Pancreas (tissue), 10 donors: ENCODE measurements around the gene C6orf52. TPM values are rescaled to one million over a fixed set of nuclear protein-coding genes. Genes with fewer than 3 reads are reported as not detected.
"Not testable (repeated sequence)": the region's sequence is repeated elsewhere in the genome, so short reads cannot be mapped to it uniquely, and the experiment has no call there.

ENCODE experiments used
- ATAC-seq, 4 donors: fragments of 200-7000 bp; cut with Tn5 transposase; one replicate each; pipeline versions ENCODE4 v1.8.0 to v1.9.1; 2020; ENCODE audit warnings: mild to moderate bottlenecking in 4 of 4, moderate library complexity in 4 of 4
- DNase-seq, 6 donors: peaks; one replicate each; pipeline ENCODE4 v3.0.0-alpha.2; 2020
- FAIRE-seq: peaks from 2 replicates; lab custom pipeline; 2012; peaks lifted over from hg19 to GRCh38; lab: Jason Lieb, UNC
- H3K27ac ChIP-seq, 4 donors: fragments of 200-600 bp; sonication (generic); 1 replicate in 3 of 4; 2 replicates in 1 of 4; pipeline versions ENCODE4 v1.5.0 to v1.8.0; 2020
- H3K27me3 ChIP-seq, 4 donors: fragments of 200-600 bp; one replicate each; pipeline ENCODE4 v1.8.0; 2021
- H3K36me3 ChIP-seq, 3 donors: fragments of 200-600 bp; sonication (generic) in 1 of 3; one replicate each; pipeline versions ENCODE4 v1.5.0 to v1.8.0; 2020 to 2021
- H3K4me1 ChIP-seq, 3 donors: fragments of 200-600 bp; one replicate each; pipeline ENCODE4 v1.8.0; 2021
- H3K4me3 ChIP-seq, 4 donors: fragments of 200-600 bp; sonication (generic) in 2 of 4; one replicate each; pipeline versions ENCODE4 v1.5.0 to v1.8.0; 2020 to 2021
- H3K9me3 ChIP-seq, 4 donors: fragments of 200-600 bp; one replicate each; pipeline ENCODE4 v1.8.0; 2021
- WGBS, 2 donors: extraction: QIAGEN DNeasy Blood & Tissue Kit; methylation state at CpG; one replicate each; pipeline ENCODE4 v1.1.7; 2013; 5-methylcytosine and 5-hydroxymethylcytosine counted together
- intact Hi-C, 3 donors: fragments of 100-400 bp; cut with DNase I; formaldehyde crosslinking; loops; one replicate each; pipeline versions ENCODE4 v1.11.1 to v1.14.2; 2022
- polyA plus RNA-seq, 2 donors: library from polyadenylated mRNA; stranded (reverse); fragments of 200-250 nt; gene quantifications; one replicate each; pipeline ENCODE4 v1.2.3, GENCODE V29; 2013
- total RNA-seq, 6 donors: library from RNA; stranded (reverse); fragmentation: NEBNext Ultra II Directional in 4 of 6; extraction: Animal tissue kit (Norgen Biotek cat#: 25700) in 4 of 6; gene quantifications; one replicate each; pipeline versions ENCODE4 v1.2.1 to v1.2.4, GENCODE V29; 2021 to 2023
- TF ChIP-seq, protein P1 (sequence below), 4 donors: fragments of 200-600 bp; sonication (generic) in 3 of 4; IDR thresholded peaks; one replicate each; pipeline versions ENCODE4 v1.5.0 to v1.8.0; 2021; ENCODE audit warnings: antibody characterized with exemption in 4 of 4
- donor health status: healthy with polysubstance abuse.
- donor health status: DM: no; HTN: no; CAD: no; lungs with moderate emphysema.
- donor health status: DM: no; HTN: no; CAD: no.
- donor health status: control.
- donor health status: control.
- donor health status: Bipolar disorder and iron deficiency.
- donor health status: DM: yes; HTN: yes; CAD: no.
- donor health status: DM: no; HTN: no; CAD: no.
- donor health status: DM: no; HTN: no; CAD: no.
- donor health status: DM: yes; HTN: yes; CAD: no.

Gene C6orf52
- total and polyA plus RNA-seq, 8 donors = 0.62 to 2.7 (median 0.95) TPM

DNA sequence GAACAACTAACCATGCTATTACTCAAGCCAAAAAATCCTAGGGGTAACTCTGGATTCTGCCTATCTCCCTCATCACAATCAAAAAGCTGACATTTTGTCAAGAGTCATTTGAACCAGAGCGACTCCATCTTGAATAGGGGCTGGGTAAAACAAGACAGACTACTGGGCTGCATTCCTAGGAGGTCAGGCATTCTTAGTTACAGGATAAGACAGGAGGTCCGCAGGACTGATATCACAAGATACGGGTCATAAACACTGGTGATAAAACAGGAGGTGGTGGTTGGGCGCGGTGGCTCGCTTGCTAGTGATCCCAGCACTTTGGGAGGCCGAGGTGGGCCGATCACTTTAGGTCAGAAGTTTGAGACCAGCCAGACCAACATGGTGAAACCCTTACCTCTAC is 32.2 kb downstream of the C6orf52 start:
- Histone ChIP-seq H3K4me3 (no peak overlapping the region), H3K27me3 (no peaks in the 10 kb centered on the region), H3K36me3 (no peaks in the 10 kb centered on the region), H3K9me3 (no peaks in the 10 kb centered on the region), H3K27ac (no peak overlapping the region), H3K4me1 (no peaks in the 10 kb centered on the region)
- WGBS, 2 donors = 88 to 90% methylated on average over 8 of the region's 8 CpGs
- ATAC-seq = no peak
- no peak for FAIRE-seq
- TF ChIP-seq, protein P1, sequence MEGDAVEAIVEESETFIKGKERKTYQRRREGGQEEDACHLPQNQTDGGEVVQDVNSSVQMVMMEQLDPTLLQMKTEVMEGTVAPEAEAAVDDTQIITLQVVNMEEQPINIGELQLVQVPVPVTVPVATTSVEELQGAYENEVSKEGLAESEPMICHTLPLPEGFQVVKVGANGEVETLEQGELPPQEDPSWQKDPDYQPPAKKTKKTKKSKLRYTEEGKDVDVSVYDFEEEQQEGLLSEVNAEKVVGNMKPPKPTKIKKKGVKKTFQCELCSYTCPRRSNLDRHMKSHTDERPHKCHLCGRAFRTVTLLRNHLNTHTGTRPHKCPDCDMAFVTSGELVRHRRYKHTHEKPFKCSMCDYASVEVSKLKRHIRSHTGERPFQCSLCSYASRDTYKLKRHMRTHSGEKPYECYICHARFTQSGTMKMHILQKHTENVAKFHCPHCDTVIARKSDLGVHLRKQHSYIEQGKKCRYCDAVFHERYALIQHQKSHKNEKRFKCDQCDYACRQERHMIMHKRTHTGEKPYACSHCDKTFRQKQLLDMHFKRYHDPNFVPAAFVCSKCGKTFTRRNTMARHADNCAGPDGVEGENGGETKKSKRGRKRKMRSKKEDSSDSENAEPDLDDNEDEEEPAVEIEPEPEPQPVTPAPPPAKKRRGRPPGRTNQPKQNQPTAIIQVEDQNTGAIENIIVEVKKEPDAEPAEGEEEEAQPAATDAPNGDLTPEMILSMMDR (IDR thresholded peaks at IDR 0.05) = no peak
- intact Hi-C loops = no loop called here
- DNase-seq = no peak

DNA sequence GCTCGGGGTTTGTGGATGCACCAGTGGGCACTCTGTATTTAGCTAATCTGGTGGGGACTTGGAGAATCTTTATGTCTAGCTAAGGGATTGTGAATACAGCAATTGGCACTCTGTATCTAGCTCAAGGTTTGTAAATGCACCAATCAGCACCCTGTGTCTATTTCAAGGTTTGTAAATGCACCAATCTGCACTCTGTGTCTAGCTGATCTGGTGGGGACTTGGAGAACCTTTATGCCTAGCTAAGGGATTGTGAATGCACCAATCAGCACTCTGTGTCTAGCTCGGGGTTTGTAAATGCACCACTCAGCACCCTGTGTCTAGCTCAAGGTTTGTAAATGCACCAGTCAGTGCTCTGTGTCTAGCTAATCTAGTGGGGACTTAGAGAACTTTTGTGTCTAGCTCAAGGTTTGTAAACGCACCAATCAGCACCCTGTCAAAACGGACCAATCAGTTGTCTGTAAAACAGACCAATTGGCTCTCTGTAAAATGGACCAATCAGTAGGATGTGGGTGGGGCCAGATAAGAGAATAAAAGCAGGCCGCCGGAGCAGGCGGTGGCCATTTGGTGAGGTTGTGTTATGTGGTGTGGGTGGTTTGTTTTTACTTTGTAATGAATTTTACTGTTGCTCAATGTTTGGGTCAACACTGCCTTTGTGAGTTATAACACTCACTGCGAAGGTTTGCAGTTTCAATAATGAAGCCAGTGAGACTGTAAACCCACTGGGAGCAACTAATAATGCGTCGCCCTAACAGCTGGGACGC is 33.8 kb downstream of the C6orf52 start:
- intact Hi-C loops, H3K4me1 ChIP-seq, ATAC-seq, H3K27me3 ChIP-seq, FAIRE-seq, DNase-seq, H3K27ac ChIP-seq, H3K9me3 ChIP-seq, H3K36me3 ChIP-seq: not testable (repeated sequence)
- H3K4me3 ChIP-seq = peak overlapping the region in 2 of 4 donors; percentile 17 to 35
- WGBS, 2 donors = 88 to 89% methylated on average over 11 of the region's 11 CpGs

- Histone ChIP-seq H3K36me3 (no peaks in the 10 kb centered on the region), H3K27ac (no peak overlapping the region), H3K4me1 (no peaks in the 10 kb centered on the region), H3K4me3 (peak overlapping the region in 3 of 4 donors; percentile 5 to 35 (median 17)), H3K9me3 (no peaks in the 10 kb centered on the region), H3K27me3 (no peaks in the 10 kb centered on the region)
- TF ChIP-seq, protein P1 (IDR thresholded peaks at IDR 0.05) = no peak
- peak in 3 of 6 donors; percentile 3 to 76 (median 55) for DNase-seq
- whole genome bisulfite sequencing, 2 donors = 50 to 78% methylated on average over 33 to 48 of the region's 48 CpGs
- intact Hi-C loops = no loop called here
- FAIRE-seq = no peak
- peak in 3 of 4 donors; percentile 73 to 78 (median 78) for ATAC-seq
These were observed 34.6 kb downstream of the C6orf52 start for GRCh38 chr6:10659699-10660348.

DNA sequence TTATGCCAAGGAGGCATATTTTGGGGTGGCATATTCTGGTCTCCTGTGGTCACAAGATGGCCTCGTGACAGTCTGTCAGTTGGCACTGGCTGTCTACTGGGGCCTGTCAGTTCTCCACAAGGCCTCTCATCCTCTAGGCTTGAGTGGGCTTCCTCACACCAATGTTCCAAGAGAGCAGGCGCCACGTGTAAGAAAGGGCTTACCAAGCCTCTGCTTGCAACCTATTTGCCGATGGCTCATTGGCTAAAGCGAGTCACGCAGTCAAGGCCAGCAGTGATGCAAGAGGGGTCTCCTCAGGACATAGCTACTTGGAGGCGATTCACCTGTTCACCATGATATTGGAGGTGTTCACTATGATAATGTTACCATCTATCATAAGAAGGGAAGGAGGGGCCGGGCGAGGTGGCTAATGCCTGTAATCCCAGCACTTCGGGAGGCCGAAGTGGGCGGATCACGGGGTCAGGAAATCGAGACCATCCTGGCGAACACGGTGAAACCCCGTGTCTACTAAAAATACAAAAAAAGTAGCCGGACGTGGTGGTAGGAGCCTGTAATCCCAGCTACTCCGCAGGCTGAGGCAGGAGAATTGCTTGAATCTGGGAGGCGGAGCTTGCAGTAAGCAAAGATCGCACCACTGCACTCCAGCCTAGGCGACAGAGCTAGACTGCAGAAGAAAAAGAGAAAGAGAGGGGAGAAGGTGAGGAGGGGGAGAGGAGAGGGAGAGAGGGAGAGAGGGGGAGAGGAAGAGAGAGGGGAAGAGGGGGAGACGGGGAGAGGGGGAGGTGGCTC is 35.3 kb downstream of the C6orf52 start:
- DNase-seq = no peak
- Histone ChIP-seq H3K27ac (no peak overlapping the region), H3K4me1 (no peaks in the 10 kb centered on the region), H3K36me3 (no peaks in the 10 kb centered on the region), H3K27me3 (no peaks in the 10 kb centered on the region), H3K4me3 (peak overlapping the region in 2 of 4 donors; percentile 17 to 35), H3K9me3 (no peaks in the 10 kb centered on the region)
- FAIRE-seq = no peak
- TF ChIP-seq, protein P1 (IDR thresholded peaks at IDR 0.05) = no peak
- intact Hi-C loops = no loop called here
- 76 to 83% methylated on average over 24 of the region's 24 CpGs for WGBS, 2 donors
- peak in 3 of 4 donors; percentile 34 to 65 (median 58) for ATAC-seq

DNA sequence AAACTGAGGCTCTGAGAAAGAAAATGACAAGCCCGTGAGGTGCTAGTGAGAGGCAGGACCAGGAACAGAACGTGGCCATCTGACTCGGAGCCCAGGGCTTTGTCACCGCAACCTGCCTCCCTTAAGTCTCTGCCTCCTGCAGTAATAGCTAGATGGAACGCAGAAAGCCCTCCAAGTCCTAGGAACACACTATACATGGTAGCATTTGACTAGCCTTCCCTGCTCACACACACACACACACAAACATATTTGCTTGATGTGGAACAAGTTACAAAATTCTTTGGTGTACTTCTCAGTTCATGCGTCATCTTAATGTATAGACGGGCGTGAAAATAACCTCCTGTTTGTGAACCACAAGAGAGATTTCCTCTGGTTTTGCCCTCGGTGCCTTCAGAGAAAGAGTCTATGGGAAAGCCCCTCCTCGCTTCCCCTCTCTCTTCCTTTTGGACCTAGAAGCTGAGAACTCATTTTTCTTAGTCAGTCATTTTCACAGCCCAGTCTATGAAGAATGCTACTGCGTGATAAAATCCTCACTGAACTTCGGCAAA is 38.8 kb downstream of the C6orf52 start:
- 75 to 82% methylated on average over 12 of the region's 12 CpGs for WGBS, 2 donors
- FAIRE-seq = no peak

More for the DNA sequence above, 38.8 kb downstream of the C6orf52 start:
- Histone ChIP-seq H3K27me3 (no peaks in the 10 kb centered on the region), H3K4me1 (no peaks in the 10 kb centered on the region), H3K9me3 (no peaks in the 10 kb centered on the region), H3K4me3 (no peak overlapping the region), H3K27ac (no peak overlapping the region), H3K36me3 (no peaks in the 10 kb centered on the region)
- intact Hi-C loops = no loop called here
- no peak for ATAC-seq
- no peak for DNase-seq
- TF ChIP-seq, protein P1 (IDR thresholded peaks at IDR 0.05) = no peak
